Hematopoietic multipotent progenitor cell treated with erythropoietin and hydrocortisone succinate and interleukin-3 and kit ligand, for 15 days (in vitro differentiated cells): ENCODE measurements around the gene HRH2.
"Not testable (repeated sequence)": the region's sequence is repeated elsewhere in the genome, so short reads cannot be mapped to it uniquely, and the experiment has no call there.

ENCODE experiments used
- DNase-seq: peaks from one replicate; pipeline ENCODE4 v3.0.0-alpha.2; 2015; ENCODE audit warnings: low spot score

The HRH2 gene

GRCh38 chr5:175741556-175741955 is 83.7 kb downstream of the HRH2 start:
- no peak for DNase-seq

DNA sequence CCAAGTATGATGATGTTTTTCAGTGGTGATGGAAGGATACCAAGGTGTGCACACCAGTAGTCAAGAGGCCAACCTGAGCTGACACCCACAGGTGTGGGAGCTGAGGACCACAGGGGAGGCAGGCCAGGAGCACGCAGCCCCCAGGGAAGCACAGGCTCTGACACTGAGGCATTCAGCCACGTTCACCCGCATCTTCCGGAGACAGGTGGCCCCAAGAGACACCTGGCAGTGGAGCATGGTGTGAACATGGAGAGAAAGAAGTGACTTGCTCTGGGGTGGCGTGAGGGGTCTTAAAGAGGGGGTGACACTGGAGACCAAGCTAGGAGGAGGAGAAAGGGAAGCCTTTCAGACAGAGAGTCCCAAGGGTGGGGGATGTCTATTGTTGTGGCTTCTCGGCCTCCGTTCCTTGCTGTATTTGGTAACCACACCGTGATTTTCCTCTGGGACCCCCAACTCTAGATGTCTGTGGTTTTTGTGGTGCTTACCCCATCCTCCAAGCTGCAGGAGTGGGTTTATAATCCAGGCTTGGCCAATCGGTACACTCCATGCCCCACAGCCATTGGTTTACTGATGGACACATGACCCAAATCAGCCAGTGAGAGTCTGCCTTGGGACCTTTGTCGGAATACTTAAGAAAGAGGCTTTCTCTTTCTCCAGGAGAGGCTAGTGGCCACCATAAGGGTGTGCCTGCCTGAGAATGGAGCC is 84.6 kb downstream of the HRH2 start:
- DNase-seq, result no peak

DNA sequence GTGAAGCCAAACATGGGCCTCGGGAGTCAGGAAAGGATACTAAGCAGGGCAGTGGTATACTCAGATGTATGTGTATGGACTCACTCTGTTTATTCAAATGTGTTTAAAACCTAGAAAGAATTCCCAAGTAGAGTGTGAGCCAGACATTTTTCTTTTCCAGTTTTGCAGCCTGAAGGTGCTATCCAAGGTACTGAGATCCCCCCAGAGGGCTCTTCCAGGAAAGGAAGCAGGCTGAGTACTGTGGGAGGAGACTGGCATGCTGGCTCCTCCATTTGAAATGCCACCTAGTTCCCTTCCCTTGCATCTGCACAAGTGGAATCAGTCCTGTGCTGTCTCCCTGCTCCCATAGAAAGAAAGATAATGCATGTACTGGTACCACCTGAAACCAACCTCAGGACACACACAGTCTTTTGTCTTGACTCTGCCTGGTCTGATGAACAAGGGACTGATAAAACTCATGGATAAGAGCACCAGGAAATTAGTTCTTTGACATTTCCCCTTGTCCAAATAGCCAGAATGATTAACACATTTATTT is 85.9 kb downstream of the HRH2 start:
- no peak for DNase-seq

DNA sequence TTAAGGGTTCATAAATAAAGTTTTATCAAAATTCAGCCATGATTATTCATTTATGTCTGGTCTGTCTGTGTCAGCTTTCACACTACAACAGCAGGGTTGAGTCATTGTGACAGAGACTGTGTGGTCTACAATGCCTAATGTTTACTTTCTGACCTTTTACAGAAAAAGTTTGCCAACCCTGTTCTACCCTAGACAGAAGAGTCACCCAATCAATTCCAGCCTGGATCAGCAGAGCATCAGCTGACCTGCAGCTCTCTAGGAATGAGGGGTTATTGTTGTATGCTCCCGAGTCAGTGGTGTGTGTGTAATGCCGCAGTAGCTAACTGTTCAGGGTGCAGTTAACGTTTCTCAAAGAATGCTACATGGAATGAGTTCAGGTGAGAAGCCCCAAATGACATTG is 87.3 kb downstream of the HRH2 start:
- DNase-seq, result no peak

DNA sequence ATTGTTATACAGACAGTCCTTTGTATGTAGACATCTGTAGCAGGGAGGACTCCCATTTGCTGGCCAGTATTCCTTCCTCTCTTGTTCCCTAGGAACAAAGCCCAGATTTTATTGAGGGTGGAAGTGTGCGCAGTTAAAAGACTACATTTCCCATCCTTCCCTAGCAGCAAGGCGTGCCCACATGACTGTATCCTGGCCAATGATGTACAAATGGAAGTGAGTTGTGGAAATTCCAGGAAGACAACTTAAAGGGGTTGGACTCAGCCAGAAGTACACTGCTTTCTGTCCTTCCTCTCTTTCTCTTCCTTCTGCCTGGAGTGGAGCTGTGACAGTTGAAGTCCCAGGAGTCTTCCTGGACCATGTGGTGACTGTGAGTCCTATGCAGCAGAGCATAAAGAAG is 89.0 kb downstream of the HRH2 start:
- DNase-seq, result no peak

DNA sequence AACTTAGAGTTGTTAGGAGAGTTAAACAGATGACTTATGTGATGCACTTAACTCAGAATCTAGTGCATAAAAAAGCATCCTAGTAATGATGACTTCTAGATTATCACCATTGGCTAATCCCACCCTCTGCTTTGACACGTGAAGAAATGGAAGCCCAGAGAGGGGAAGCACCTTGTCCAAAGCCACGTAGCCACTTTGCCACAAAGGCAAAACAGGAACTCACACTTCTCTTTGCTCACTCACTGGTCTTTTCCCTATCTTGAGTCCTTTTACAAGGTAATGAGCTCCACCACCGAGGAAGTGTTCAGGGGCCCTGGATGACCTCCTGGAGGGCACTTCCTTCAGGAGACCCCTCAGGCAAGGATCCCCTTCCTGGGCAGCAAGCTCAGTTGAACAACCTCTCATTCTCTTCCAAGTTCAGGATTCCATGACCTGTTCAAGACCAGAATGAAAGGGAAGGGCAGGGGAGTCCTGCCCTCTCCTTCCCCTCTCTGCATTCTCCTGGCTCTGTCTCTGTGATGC is 89.7 kb downstream of the HRH2 start:
- no peak for DNase-seq

- DNase-seq, result no peak
Observed at GRCh38 chr5:175748650-175749049, 90.8 kb downstream of the HRH2 start.

DNA sequence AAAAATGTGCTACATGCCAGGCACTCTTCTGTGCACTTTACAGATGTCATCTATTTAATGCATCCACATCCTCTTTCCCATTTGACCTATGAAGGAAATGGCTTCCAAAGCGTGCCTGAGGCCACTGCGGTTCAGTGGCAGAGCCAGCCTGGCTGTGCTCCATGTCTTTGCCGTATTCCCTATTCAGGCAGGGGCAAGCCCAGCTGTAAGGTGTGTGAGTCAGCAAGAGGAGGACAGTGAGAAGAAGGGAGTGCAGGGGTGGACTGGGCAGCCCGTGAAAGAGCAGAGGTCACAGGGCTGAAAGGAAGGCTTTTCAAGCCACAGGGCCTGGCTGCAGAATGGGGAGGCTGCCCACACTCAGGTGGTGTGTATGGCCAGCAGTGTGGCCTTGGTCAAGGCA is 91.7 kb downstream of the HRH2 start:
- no peak for DNase-seq

- DNase-seq, result no peak
Observed at GRCh38 chr5:175750511-175750931, 92.7 kb downstream of the HRH2 start.

- DNase-seq, result no peak
Observed at GRCh38 chr5:175751369-175751768, 93.5 kb downstream of the HRH2 start.

DNA sequence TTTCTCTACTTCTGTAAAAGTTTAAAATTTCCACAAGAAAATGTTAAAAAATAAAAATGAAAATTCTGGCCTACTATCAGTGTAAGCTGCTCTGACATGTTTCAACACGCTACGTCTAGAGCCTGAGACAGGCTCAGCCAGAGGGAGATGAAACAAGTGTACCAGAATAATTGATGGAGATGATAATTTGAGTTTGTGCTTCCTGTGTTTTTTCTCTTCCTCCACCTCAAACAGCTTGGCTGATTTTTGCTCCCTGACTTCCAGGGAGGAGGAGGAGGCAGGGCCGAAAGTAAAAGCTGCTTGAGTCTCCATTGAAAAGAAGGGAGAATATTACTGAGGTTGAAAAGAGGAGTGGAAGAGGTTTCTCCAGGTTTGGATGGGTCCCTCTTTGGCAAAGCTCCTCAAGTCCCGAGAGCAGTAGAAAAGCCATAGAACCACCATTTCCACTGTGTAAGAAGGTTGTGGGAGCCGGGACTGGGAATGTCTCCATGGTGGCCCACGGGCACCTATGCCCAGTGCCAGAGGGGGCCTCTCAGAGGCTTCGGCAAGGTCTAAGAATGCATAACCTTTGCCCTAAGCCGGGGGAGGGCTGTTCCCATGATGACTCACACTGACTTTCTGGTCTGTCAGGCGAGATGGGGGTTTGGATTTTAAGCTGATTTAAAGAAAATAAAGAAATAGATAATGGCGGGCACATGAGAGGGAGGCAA is 95.1 kb downstream of the HRH2 start:
- no peak for DNase-seq

GRCh38 chr5:175753536-175754402 is 95.9 kb downstream of the HRH2 start:
- no peak for DNase-seq

DNA sequence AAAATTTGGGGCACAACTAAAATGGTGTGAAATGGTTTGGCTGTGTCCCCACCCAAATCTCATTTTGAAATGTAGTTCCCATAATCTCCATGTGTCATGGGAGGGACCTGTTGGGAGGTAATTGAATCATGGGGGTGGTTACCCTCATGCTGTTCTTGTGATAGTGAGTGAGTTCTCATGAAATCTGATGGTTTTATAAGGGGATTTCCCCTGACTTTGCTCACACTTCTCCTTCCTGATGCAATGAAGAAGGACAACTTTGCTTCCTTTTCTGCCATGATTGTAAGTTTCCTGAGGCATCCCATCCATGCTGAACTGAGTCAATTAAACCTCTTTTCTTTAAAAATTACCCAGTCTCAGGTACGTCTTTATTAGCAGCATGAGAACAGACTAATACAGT is 102.1 kb downstream of the HRH2 start:
- not testable (repeated sequence) for DNase-seq
